Stimulated activated CD4-positive, alpha-beta T cell treated with anti-CD3 and anti-CD28 coated beads, Interleukin-1b, Interleukin-23, amount 100 ng/mL, for 48 hours (primary cell): ENCODE data around the gene CHRNE.

Source experiments
- DNase-seq: peaks from one replicate; pipeline ENCODE4 v3.0.0-alpha.2; 2020

CHRNE gene

DNA sequence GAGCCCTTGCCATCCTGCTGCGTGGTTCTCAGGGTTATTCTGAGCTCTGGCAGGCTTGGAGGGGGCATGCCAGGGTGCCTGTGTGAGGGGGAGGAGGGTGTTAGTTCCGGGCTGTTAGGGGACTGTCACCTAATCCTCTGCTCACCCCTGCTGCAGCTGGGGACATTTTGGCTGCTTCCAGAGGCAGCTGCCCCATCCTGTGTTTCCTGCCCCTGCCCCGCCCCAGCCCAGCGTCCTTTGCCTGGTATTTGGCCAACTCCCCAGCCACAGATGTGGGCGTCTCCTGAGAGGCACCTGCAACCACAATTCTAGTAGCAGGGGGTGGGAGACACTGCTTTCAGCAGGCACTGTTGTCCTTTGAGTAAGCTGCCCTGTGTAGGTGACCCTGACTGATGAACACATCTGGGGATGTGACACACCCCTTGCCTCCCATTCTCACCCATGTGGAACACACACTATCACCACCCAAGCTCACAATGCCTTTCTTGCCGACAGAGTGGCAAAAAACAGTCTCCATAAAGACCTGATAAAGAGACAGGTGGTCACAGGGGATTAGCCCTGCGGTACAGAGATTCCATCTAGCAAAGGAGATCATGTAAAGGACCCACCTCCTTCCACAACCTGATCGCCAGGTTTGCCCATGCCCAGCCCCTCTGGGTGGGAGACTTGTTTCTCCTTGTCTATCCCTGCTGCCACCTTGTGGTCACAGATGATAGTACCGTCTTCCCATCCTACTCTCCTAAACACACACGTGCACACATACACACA is at the start of gene CHRNE:
TSS of gene CHRNE (minus strand) at position 48 of the 768 bp plus-strand sequence. CDS start at position 13, 35 bp downstream.
- peak; percentile 75 for DNase-seq

- no peak for DNase-seq
Observed at GRCh38 chr17:4951486-4951885, 48.6 kb upstream of the CHRNE start.

DNA sequence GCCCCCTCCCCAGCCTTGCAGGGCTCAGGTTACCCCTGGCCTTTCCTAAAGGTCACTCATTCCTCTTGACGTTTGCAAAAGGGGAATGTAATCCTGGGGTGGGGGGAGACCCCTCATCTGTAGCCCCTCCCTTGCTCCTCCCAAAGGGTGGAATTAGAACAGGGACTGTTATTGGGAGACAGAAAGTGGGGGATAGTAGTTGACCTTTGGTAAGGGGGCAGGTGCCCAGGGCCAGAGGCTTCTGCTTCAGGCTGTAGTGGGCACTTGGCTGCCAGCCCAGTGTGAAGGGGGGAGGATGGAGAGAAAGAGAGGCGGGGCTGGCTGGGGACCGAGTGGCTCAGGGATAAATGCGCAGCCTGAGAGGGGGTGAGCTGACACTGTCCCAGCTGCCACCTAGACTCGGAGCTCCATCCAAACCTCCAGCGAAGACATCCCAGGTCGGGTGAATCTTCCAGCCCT is 47.9 kb upstream of the CHRNE start, which contains the start of gene ENO3:
TSS of gene ENO3 (plus strand) at position 374 of the 459 bp plus-strand sequence. CDS start 711 bp downstream, outside the sequence.
- DNase-seq = no peak

DNA sequence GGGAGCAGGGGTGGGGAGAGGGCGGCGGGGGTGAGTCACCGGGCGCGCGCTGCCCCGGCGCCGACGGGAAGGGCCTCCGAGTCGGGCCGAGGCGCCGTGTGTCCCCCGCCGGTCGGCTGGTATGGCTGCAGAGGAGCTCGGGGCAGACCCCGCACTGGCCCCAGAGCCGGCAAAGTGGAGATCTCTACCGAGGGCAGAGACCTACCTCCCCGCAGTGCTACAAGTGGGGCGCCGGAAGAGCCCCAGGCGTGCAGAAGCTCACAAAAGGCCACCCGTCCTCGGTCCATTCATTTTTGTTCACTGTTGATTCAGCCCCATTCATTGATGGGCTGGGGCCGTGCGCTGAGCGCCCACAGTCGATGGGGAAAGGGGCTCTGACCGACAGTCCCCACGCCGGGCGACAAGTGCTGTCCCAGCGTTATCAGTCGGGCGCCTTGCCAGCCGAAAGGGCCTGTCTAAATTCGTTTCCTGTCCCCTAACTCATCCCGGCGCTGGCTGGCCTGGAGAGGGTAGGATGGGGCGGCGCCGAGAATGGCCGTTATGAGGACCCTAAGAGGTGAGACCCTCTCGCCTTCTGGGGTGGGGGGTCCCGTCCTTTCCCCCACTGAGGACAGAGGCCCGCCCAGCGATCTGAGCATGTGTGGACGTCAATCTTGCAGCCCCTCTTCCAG is 47.3 kb upstream of the CHRNE start:
- DNase-seq = peak; percentile 42

DNA sequence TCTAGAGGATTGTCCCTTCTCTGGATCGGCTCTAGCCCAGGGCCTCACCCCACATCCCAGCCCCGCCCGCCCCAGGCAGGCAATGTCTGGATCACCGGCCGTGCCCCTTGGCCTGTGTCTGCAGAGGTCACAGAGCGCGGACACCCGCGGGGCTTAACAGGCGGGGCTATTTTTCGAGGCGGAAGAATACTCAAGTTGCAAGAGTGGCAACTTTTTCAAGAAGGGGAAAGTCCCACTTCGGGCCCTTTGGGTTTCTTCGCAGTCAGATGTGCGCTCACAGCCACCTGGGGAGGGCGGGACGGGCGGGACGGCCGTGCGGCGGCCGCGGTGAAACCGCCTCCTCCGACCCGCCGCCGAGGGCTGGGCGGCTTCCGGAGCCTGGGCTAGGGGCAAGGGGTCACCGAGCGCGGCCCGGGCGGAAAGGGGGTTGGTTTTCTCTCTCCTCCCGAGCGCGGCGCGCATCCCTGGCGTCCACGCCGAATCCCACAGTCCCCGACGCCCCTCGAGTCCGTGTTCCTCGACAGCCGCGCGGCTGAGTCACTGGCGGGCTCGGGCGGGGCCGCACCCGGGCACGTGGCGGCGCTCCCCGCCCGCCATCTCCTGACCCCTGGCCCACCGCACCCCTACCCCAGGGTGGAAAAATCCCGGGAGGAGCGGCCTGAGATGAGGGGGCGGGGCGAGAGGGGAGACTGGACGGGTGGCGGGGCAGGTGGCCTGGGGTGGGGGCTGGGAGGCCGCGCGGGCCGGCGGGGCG is 46.6 kb upstream of the CHRNE start:
- DNase-seq = peak; percentile 79

DNA sequence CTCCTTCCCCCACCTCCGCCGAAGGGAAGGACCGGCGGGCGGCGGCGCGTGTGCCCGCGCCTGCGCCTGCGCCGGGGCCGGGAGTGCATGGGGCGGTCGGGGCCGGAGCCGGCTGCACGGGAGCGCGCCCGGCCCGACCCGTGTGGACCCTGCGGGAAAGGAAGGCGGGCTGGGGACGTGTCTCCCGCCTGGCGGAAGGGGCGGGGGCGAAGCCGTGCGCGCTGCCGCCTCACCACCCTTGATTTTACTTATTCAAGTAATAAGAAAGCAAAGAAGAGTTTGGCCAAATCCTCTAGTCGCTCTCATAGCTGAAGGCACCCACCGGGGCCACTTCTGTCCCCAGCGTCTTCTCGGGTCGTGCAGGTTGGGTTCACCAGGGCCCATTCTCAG is 46.0 kb upstream of the CHRNE start:
- peak; percentile 81 for DNase-seq

- DNase-seq = peak; percentile 92
Observed at GRCh38 chr17:4948166-4948930, 45.5 kb upstream of the CHRNE start, which contains the start of gene PFN1. TSS of gene PFN1 (minus strand) at chr17:4948530. CDS start at chr17:4948394, 136 bp downstream.

DNA sequence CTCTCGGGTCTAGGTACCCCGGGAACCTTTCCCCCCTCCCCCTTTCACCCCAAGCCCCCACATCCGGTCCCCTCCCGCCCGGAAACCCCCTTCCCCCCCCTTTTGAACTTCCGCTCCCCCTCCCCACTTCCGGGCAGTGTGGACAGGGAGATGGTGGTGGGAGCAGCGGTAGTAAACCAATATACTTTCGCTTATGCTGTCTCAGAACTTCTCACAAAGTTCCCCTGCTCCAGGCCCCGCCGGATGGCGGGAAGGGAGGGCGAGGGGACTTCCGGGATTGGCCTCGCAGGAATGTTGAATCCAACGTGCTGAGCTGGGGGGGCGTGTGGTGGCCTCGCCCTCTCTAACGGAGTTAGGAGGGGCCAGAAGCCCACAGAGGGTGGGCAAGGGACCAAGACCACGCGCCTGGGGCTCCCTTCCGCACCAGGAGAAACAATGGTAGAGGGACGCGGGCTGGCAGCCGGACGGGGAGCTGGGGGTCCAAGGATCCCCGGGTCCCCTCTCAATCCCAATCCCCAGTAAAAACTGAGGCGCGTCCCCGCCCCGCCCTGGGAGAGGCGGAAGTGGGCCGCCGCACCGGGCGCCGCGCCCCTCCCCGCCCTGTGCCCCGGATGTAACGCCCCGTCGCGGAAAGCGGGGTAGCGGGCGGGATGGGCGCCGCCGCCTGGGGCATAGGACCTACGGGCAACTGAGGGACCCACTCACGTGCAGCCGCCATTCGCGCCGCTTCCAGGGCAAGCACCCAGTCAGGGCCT is 44.7 kb upstream of the CHRNE start:
- DNase-seq = peak; percentile 73

DNA sequence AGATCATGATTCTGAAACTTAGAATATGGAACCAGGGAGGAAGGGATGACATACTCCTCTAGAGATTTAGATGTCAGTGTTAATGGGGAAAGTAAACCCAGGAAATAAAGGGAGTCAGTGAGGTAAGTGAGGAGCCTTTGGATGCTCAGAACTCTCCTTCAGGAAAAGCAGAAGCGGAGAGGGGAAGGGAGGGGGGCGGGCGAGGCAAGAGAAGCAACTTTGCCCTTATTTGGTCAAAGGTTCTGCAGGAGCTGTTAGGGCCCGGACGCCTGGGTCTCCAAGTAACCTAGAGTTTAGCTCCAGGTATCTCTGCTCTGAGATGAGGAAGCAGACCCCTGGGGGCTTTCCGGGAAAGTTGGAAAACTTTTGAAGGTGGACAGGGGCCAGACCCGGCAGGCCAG is 44.1 kb upstream of the CHRNE start:
- DNase-seq = no peak

GRCh38 chr17:4946312-4946976 is 43.5 kb upstream of the CHRNE start:
- DNase-seq = no peak

GRCh38 chr17:4945944-4946280 is 43.0 kb upstream of the CHRNE start:
- DNase-seq = no peak

DNA sequence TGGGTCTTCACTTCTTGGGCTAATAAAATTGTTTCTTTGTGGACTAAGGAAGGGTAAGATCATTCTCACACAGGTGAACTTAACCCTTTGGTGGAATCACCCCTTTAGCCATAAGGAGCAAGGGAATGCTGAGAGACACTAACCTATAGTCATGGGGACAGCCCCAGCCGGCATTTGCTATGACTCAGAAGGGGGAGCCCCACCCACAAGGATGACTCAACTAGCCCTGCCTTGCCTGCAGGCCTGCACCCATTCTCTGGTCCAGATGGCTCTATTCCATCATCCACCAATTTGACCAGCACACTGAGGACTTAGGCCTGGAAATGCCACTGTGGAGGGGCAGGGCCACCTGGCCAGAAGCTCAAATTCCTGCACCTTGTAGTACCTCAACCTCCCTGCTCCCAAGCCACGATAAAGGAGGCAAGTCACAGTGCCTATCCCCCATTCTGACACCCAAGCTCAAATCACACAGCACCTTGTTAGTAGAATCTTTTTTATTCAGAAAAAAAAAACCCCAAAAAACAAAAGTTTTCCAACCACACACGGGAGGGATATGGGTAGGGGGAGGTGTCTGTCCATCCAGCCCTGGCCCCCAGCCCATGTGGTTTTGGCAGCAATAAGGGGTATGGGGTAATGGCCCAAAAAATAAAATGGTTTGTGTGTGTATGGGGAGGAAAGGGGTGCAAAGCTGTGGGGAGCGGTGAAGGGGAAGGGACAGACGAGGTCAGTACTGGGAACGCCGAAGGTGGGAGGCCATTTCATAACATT is 42.5 kb upstream of the CHRNE start:
- DNase-seq = peak; percentile 88

GRCh38 chr17:4944554-4945175 is 41.8 kb upstream of the CHRNE start:
- peak; percentile 45 for DNase-seq

DNA sequence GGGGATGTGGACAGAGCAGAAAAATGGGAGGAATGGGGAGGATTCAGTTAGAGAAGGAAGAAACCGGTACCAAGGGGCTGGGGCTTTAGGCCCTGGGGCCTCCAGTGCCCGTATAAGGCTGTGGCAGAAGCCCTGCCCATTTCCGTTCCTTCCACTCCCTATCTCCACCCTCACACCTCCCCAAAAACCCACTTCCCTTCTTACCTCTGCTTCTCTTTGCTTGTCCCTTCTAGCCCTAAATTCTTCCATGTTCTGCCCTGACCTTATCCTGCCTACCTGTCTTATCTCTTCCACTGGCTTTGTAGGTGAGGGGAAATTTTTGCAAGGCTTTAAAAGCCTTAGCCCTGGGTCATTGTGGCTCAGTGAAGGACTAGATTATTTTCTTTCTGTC is 41.3 kb upstream of the CHRNE start:
- peak; percentile 57 for DNase-seq

- DNase-seq = no peak
Observed at GRCh38 chr17:4942760-4943508, 40.0 kb upstream of the CHRNE start.

GRCh38 chr17:4941319-4941610 is 38.4 kb upstream of the CHRNE start:
- DNase-seq = no peak

DNA sequence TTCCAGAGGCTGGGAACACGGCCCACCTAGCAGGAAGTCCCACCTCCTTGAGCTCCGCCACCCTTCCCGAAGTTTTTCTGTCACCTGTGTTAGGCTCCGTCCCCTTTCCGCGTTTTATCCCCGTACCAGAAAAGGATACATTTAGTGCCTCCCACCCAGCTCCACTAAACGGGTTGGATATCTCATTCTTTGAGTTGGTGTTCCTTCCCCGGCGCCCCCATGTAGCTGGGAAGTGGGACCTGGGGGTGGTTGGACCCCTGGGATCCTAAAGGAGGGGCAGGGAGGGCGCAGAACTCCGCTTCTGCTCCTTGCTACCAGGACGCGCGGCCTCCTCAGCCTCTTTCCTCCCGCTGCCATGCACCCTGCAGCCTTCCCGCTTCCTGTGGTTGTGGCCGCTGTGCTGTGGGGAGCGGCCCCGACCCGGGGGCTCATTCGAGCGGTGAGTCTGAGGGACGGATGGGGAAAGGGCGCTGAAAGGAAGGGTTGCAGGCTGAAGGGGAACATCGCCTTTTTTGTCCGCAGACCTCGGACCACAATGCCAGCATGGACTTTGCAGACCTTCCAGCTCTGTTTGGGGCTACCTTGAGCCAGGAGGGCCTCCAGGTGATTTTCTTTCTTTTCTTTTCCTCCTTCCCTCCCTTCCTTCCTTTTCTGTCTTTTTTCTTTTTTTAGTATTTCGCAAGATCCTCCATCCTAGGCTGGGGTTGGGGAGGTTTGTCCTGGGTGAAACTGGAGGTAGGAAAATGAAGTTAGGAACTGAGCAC is 37.8 kb upstream of the CHRNE start:
- peak; percentile 41 for DNase-seq

- peak; percentile 98 for DNase-seq
Observed at GRCh38 chr17:4939796-4940554, 37.1 kb upstream of the CHRNE start, which contains the start of the genes RNF167 and SLC25A11. TSS of gene RNF167 (plus strand) at chr17:4940268. CDS start at chr17:4940910, 642 bp downstream. TSS of gene SLC25A11 (minus strand) at chr17:4940046. CDS start at chr17:4939910, 136 bp downstream.
